ENCODE data around the gene PTCH2.

DNA sequence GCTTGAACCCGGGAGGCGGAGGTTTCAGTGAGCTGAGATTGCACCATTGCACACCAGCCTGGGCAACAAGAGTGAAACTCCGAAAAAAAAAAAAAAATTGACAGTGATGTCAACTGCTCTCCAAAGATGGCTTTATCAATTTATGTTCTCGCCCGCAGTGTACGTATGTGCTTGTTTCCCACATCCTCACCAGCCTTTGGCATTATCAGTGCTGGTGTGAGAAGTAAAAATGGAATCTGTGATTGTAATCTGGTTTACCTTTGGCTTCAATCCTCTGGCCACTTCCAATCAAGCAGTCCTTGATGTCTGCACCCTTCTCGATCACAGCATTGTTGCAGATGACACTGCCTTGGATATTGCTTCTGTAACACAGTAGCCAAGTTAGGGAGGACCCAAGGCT lies 14.4 kb upstream of the PTCH2 start:
- TF ChIP-seq, protein P1, sequence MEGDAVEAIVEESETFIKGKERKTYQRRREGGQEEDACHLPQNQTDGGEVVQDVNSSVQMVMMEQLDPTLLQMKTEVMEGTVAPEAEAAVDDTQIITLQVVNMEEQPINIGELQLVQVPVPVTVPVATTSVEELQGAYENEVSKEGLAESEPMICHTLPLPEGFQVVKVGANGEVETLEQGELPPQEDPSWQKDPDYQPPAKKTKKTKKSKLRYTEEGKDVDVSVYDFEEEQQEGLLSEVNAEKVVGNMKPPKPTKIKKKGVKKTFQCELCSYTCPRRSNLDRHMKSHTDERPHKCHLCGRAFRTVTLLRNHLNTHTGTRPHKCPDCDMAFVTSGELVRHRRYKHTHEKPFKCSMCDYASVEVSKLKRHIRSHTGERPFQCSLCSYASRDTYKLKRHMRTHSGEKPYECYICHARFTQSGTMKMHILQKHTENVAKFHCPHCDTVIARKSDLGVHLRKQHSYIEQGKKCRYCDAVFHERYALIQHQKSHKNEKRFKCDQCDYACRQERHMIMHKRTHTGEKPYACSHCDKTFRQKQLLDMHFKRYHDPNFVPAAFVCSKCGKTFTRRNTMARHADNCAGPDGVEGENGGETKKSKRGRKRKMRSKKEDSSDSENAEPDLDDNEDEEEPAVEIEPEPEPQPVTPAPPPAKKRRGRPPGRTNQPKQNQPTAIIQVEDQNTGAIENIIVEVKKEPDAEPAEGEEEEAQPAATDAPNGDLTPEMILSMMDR (IDR thresholded peaks at IDR 0.05; ENCODE audit: low read depth, low read length, poor library complexity, severe bottlenecking), result no peak
- TF ChIP-seq EZH2phosphoT487 (IDR thresholded peaks at IDR 0.05; ENCODE audit: borderline replicate concordance, low read length), result no peak

Measured in DOHH2 (cell line).